Naive thymus-derived CD4-positive, alpha-beta T cell (primary cell): ENCODE results near the gene TRIM27. TPM values are rescaled to one million over a fixed set of nuclear protein-coding genes. Genes with fewer than 3 reads are reported as not detected.
"Not testable (repeated sequence)": the region's sequence is repeated elsewhere in the genome, so short reads cannot be mapped to it uniquely, and the experiment has no call there.

Experiments used
- ATAC-seq: fragments of 150-1000 bp; cut with Tn5 transposase; 2 replicates; pipeline ENCODE4 v1.10.0; 2021; ENCODE audit warnings: mild to moderate bottlenecking, moderate library complexity
- CTCF ChIA-PET: fragments of 350-600 bp; sonication (Branson Sonifier 250); formaldehyde crosslinking; loops from one replicate; lab custom pipeline; 2021; ENCODE audit warnings: antibody characterized with exemption; lab: Charles Lee
- POLR2A ChIA-PET: fragments of 350-600 bp; sonication (Branson Sonifier 250); formaldehyde crosslinking; loops from one replicate; lab custom pipeline; 2021; ENCODE audit warnings: antibody characterized with exemption, inconsistent platforms; lab: Charles Lee
- DNase-seq, 9 donors: peaks; one replicate each; pipeline versions ENCODE4 v3.0.0 to v3.0.0-alpha.2; 2020 to 2022; ENCODE audit warnings: mixed read lengths in 1 of 9
- H3K27ac ChIP-seq: one replicate; pipeline ENCODE4 v1.7.0; 2013; ENCODE audit warnings: mild to moderate bottlenecking, low read depth, low read length, moderate library complexity
- H3K27me3 ChIP-seq, 2 donors: one replicate each; pipeline ENCODE4 v1.7.0; 2013; ENCODE audit warnings: low read length in 2 of 2, mild to moderate bottlenecking in 2 of 2, moderate library complexity in 2 of 2; ENCODE audit not compliant: control insufficient read depth in 2 of 2, insufficient read depth in 2 of 2
- H3K36me3 ChIP-seq, 3 experiments: 1 replicate in 2 of 3; 2 replicates in 1 of 3; pipeline ENCODE4 v1.7.0; 2013; ENCODE audit warnings: low read length in 3 of 3, mild to moderate bottlenecking in 3 of 3, moderate library complexity in 1 of 3; ENCODE audit not compliant: insufficient read depth in 3 of 3, control insufficient read depth in 2 of 3
- H3K4me1 ChIP-seq, 2 donors: one replicate each; pipeline ENCODE4 v1.7.0; 2013; ENCODE audit warnings: low read length in 2 of 2, mild to moderate bottlenecking in 2 of 2, moderate library complexity in 1 of 2; ENCODE audit not compliant: control insufficient read depth in 2 of 2, insufficient read depth in 2 of 2
- H3K4me3 ChIP-seq: 2 replicates; pipeline ENCODE4 v1.7.0; 2013; ENCODE audit warnings: mild to moderate bottlenecking, low read length
- H3K9me3 ChIP-seq, 3 experiments: 1 replicate in 2 of 3; 2 replicates in 1 of 3; pipeline ENCODE4 v1.7.0; 2013; ENCODE audit warnings: low read length in 3 of 3; ENCODE audit not compliant: control insufficient read depth in 2 of 3
- H3K27ac Mint-ChIP-seq, 9 donors: one replicate each; pipeline ENCODE4 v1.8.0; 2020 to 2022; ENCODE audit warnings: mixed read lengths in 9 of 9, mild to moderate bottlenecking in 8 of 9, moderate library complexity in 5 of 9, inconsistent platforms in 2 of 9
- H3K27me3 Mint-ChIP-seq, 5 donors: one replicate each; pipeline ENCODE4 v1.8.0; 2021 to 2022; ENCODE audit warnings: mixed read lengths in 5 of 5, mild to moderate bottlenecking in 1 of 5
- H3K36me3 Mint-ChIP-seq, 5 donors: one replicate each; pipeline ENCODE4 v1.8.0; 2020 to 2022; ENCODE audit warnings: mixed read lengths in 5 of 5, mild to moderate bottlenecking in 3 of 5, inconsistent platforms in 1 of 5
- H3K4me1 Mint-ChIP-seq, 7 donors: one replicate each; pipeline ENCODE4 v1.8.0; 2020 to 2022; ENCODE audit warnings: mixed read lengths in 7 of 7, mild to moderate bottlenecking in 3 of 7, inconsistent platforms in 1 of 7
- H3K4me3 Mint-ChIP-seq, 10 donors: one replicate each; pipeline ENCODE4 v1.8.0; 2020 to 2022; ENCODE audit warnings: mild to moderate bottlenecking in 10 of 10, mixed read lengths in 10 of 10, moderate library complexity in 6 of 10, inconsistent platforms in 2 of 10
- H3K9me3 Mint-ChIP-seq, 11 donors: one replicate each; pipeline ENCODE4 v1.8.0; 2020 to 2022; ENCODE audit warnings: mixed read lengths in 11 of 11, mild to moderate bottlenecking in 4 of 11, inconsistent platforms in 1 of 11, moderate library complexity in 1 of 11
- intact Hi-C, 2 donors: fragments of 100-400 bp; cut with micrococcal nuclease; formaldehyde crosslinking; loops; one replicate each; pipeline ENCODE4 v1.15.1; 2023
- polyA plus RNA-seq, 2 donors: library from polyadenylated mRNA; unstranded; fragments of 300-500 nt; fragmentation: Illumina TruSeq; gene quantifications; one replicate each; pipeline ENCODE4 v1.2.3, GENCODE V29; 2021
- total RNA-seq, 6 experiments: library from RNA in 5 of 6; stranded (reverse) in 5 of 6; gene quantifications; 1 replicate in 5 of 6; 2 replicates in 1 of 6; pipeline ENCODE4 v1.2.3 and lab custom pipeline; 2021 to 2026

TRIM27 gene
- total and polyA plus RNA-seq, 7 experiments from 2014 or later: 22.9 to 93.9 (median 67.5) TPM

- ChIA-PET POLR2A (interaction anchor here (0.6 to 13.2 kb wide), 31 partner anchors 9 to 1734 kb away, joined by 3 to 459 read pairs (median 4); partner anchors contain the start of gene TRIM27), CTCF (interaction anchor here (0.8 to 5.4 kb wide), 7 partner anchors 9 to 1709 kb away, joined by 3 to 20 read pairs (median 4); a partner anchor contains a TSS)
- not testable (repeated sequence) for H3K27me3 ChIP-seq, H3K9me3 ChIP-seq, H3K36me3 ChIP-seq
- Mint-ChIP-seq H3K4me3 (peak overlapping the region; percentile 83 to 98 (median 91)), H3K27ac (peak overlapping the region; percentile 87 to 98 (median 96)), H3K4me1 (peaks cover 9 to 62% (median 48%) of the 10 kb centered on the region in 7 donors), H3K27me3 (peaks cover 0 to 13% (median 4%) of the 10 kb centered on the region in 5 donors), H3K36me3 (peaks cover 0 to 14% (median 0%) of the 10 kb centered on the region in 5 donors), H3K9me3 (peaks cover 0 to 34% (median 13%) of the 10 kb centered on the region in 11 donors)
- peak overlapping the region; percentile 59 for H3K4me3 ChIP-seq
- H3K27ac ChIP-seq: peak overlapping the region; percentile 72
- peaks cover 11 to 18% of the 10 kb centered on the region in 2 donors for H3K4me1 ChIP-seq
- DNase-seq (peak; percentile 66 to 87 (median 83)), ATAC-seq (peak; percentile 74)
- intact Hi-C loops: loop anchor here (1.0 to 10.0 kb wide), 8 partner anchors 18 to 1732 kb away; partner anchors contain the start of genes TRIM27 (in 1 of the 2) and ZNF184 (in 1 of the 2)
Observed at GRCh38 chr6:28866205-28867085, 57.3 kb downstream of the TRIM27 start.

GRCh38 chr6:28865401-28866204, 58.2 kb downstream of the TRIM27 start:
- Mint-ChIP-seq H3K36me3 (peaks cover 0 to 14% (median 0%) of the 10 kb centered on the region in 5 donors), H3K4me3 (peak overlapping the region; percentile 83 to 98 (median 91)), H3K4me1 (peaks cover 14 to 68% (median 52%) of the 10 kb centered on the region in 7 donors), H3K27me3 (peaks cover 0 to 20% (median 4%) of the 10 kb centered on the region in 5 donors), H3K9me3 (peaks cover 0 to 34% (median 13%) of the 10 kb centered on the region in 11 donors), H3K27ac (peak overlapping the region; percentile 87 to 98 (median 94))
- peak; percentile 1 for ATAC-seq
- no peaks in the 10 kb centered on the region for H3K36me3 ChIP-seq
- ChIA-PET POLR2A (interaction anchor here (0.6 to 13.2 kb wide), 34 partner anchors 10 to 1733 kb away, joined by 3 to 459 read pairs (median 4); partner anchors contain the start of gene TRIM27), CTCF (interaction anchor here (0.8 to 5.4 kb wide), 7 partner anchors 10 to 1708 kb away, joined by 3 to 20 read pairs (median 4); a partner anchor contains a TSS)
- H3K27me3 ChIP-seq: no peaks in the 10 kb centered on the region
- peaks cover 11 to 18% of the 10 kb centered on the region in 2 donors for H3K4me1 ChIP-seq
- peak in 8 of 9 donors; percentile 50 to 88 (median 75) for DNase-seq
- no peak overlapping the region for H3K27ac ChIP-seq
- H3K4me3 ChIP-seq: peak overlapping the region; percentile 59
- intact Hi-C loops: loop anchor here (1.0 to 10.0 kb wide), 8 partner anchors 19 to 1731 kb away; partner anchors contain the start of genes TRIM27 (in 1 of the 2) and ZNF184 (in 1 of the 2)
- peaks cover 0 to 5% (median 0%) of the 10 kb centered on the region in 3 experiments for H3K9me3 ChIP-seq

- no peaks in the 10 kb centered on the region for H3K36me3 ChIP-seq
- Mint-ChIP-seq H3K4me1 (peaks cover 15 to 72% (median 53%) of the 10 kb centered on the region in 7 donors), H3K4me3 (peak overlapping the region; percentile 90 to 98 (median 92)), H3K36me3 (peaks cover 0 to 14% (median 0%) of the 10 kb centered on the region in 5 donors), H3K9me3 (peaks cover 0 to 34% (median 13%) of the 10 kb centered on the region in 11 donors), H3K27me3 (peaks cover 0 to 30% (median 4%) of the 10 kb centered on the region in 5 donors), H3K27ac (peak overlapping the region; percentile 89 to 100 (median 95))
- ChIA-PET CTCF (interaction anchor here (3.9 to 5.4 kb wide), 2 partner anchors 20 to 26 kb away, joined by 20 to 32 read pairs; no protein-coding TSS in a partner anchor), POLR2A (interaction anchor here (0.7 to 13.2 kb wide), 8 partner anchors 24 to 974 kb away, joined by 3 to 459 read pairs (median 7); partner anchors contain the start of gene TRIM27)
- peak overlapping the region; percentile 75 for H3K27ac ChIP-seq
- intact Hi-C loops: loop anchor here (10.0 kb wide), 5 partner anchors 120 to 1730 kb away; partner anchors contain the start of gene ZNF184 (in 1 of the 2)
- H3K9me3 ChIP-seq: peaks cover 0 to 5% (median 0%) of the 10 kb centered on the region in 3 experiments
- H3K4me3 ChIP-seq: peak overlapping the region; percentile 95
- H3K27me3 ChIP-seq: no peaks in the 10 kb centered on the region
- DNase-seq: no peak
- no peak for ATAC-seq
- peaks cover 11 to 18% of the 10 kb centered on the region in 2 donors for H3K4me1 ChIP-seq
Observed at GRCh38 chr6:28864326-28864923, 59.4 kb downstream of the TRIM27 start.

- Mint-ChIP-seq H3K27me3 (peaks cover 0 to 30% (median 4%) of the 10 kb centered on the region in 5 donors), H3K9me3 (peaks cover 0 to 34% (median 13%) of the 10 kb centered on the region in 11 donors), H3K4me1 (peaks cover 15 to 69% (median 53%) of the 10 kb centered on the region in 7 donors), H3K36me3 (peaks cover 0 to 14% (median 0%) of the 10 kb centered on the region in 5 donors), H3K27ac (peak overlapping the region; percentile 89 to 100 (median 95)), H3K4me3 (peak overlapping the region; percentile 90 to 98 (median 92))
- intact Hi-C loops: loop anchor here (1.0 to 10.0 kb wide), 13 partner anchors 25 to 1729 kb away; partner anchors contain the start of gene ZNF184 (in 1 of the 2)
- no peaks in the 10 kb centered on the region for H3K36me3 ChIP-seq
- peaks cover 11 to 18% of the 10 kb centered on the region in 2 donors for H3K4me1 ChIP-seq
- peak overlapping the region; percentile 75 for H3K27ac ChIP-seq
- ATAC-seq: peak; percentile 64
- H3K9me3 ChIP-seq: peaks cover 0 to 5% (median 0%) of the 10 kb centered on the region in 3 experiments
- H3K27me3 ChIP-seq: no peaks in the 10 kb centered on the region
- peak; percentile 60 to 93 (median 89) for DNase-seq
- POLR2A ChIA-PET: interaction anchor here (0.8 to 13.2 kb wide), 21 partner anchors 15 to 1027 kb away, joined by 3 to 459 read pairs (median 4); partner anchors contain the start of gene TRIM27
- peak overlapping the region; percentile 95 for H3K4me3 ChIP-seq
- CTCF ChIA-PET: interaction anchor here (0.8 to 5.4 kb wide), 7 partner anchors 15 to 1725 kb away, joined by 3 to 32 read pairs (median 5); a partner anchor contains a TSS
Observed at GRCh38 chr6:28863604-28864325, 60.0 kb downstream of the TRIM27 start.

GRCh38 chr6:28862077-28862476, 61.7 kb downstream of the TRIM27 start:
- Histone ChIP-seq H3K27ac (no peak overlapping the region), H3K9me3 (peaks cover 0 to 5% (median 0%) of the 10 kb centered on the region in 3 experiments), H3K4me3 (no peak overlapping the region), H3K36me3 (no peaks in the 10 kb centered on the region), H3K4me1 (peaks cover 9 to 17% of the 10 kb centered on the region in 2 donors), H3K27me3 (no peaks in the 10 kb centered on the region)
- Mint-ChIP-seq H3K4me1 (peaks cover 15 to 57% (median 44%) of the 10 kb centered on the region in 7 donors), H3K9me3 (peaks cover 0 to 34% (median 13%) of the 10 kb centered on the region in 11 donors), H3K27ac (peak overlapping the region in 6 of 9 donors; percentile 68 to 100 (median 96)), H3K4me3 (peak overlapping the region in 6 of 10 donors; percentile 34 to 98 (median 72)), H3K36me3 (peaks cover 0 to 14% (median 0%) of the 10 kb centered on the region in 5 donors), H3K27me3 (peaks cover 0 to 34% (median 4%) of the 10 kb centered on the region in 5 donors)
- CTCF ChIA-PET: interaction anchor here (1.0 to 3.9 kb wide), 3 partner anchors 13 to 154 kb away, joined by 3 to 32 read pairs (median 6); no protein-coding TSS in a partner anchor
- no peak for DNase-seq
- POLR2A ChIA-PET: interaction anchor here (1.1 to 13.2 kb wide), 6 partner anchors 13 to 120 kb away, joined by 4 to 459 read pairs (median 8); partner anchors contain the start of gene TRIM27
- no peak for ATAC-seq
- intact Hi-C loops: loop anchor here (10.0 kb wide), 5 partner anchors 123 to 1727 kb away; partner anchors contain the start of gene ZNF184 (in 1 of the 2)
